Type B pancreatic cell (in vitro differentiated cells): Measurements from ENCODE around the gene PAX7. TPM values are rescaled to one million over a fixed set of nuclear protein-coding genes. Genes with fewer than 3 reads are reported as not detected.
A peak's percentile ranks its signal among the peaks of the same experiment; 100 is the strongest.

Experiments used
- DNase-seq: peaks from one replicate; pipeline ENCODE4 v3.0.0; 2021; ENCODE audit warnings: mixed read lengths; ENCODE audit not compliant: unreplicated experiment; ENCODE audit errors: extremely low spot score
- H3K27ac Mint-ChIP-seq: 2 replicates; pipeline ENCODE4 v1.8.0; 2021; ENCODE audit warnings: mild to moderate bottlenecking, mixed read lengths
- H3K27me3 Mint-ChIP-seq: 2 replicates; pipeline ENCODE4 v1.8.0; 2021; ENCODE audit warnings: mixed read lengths
- H3K36me3 Mint-ChIP-seq: 2 replicates; pipeline ENCODE4 v1.8.0; 2021; ENCODE audit warnings: mixed read lengths
- H3K4me1 Mint-ChIP-seq: one replicate; pipeline ENCODE4 v1.8.0; 2021; ENCODE audit warnings: mixed read lengths; ENCODE audit not compliant: unreplicated experiment
- H3K4me3 Mint-ChIP-seq: 2 replicates; pipeline ENCODE4 v1.8.0; 2021; ENCODE audit warnings: mild to moderate bottlenecking, mixed read lengths
- H3K9me3 Mint-ChIP-seq: 2 replicates; pipeline ENCODE4 v1.8.0; 2021; ENCODE audit warnings: mixed read lengths
- total RNA-seq: library from RNA; stranded (reverse); gene quantifications from 2 replicates; pipeline ENCODE4 v1.2.1, GENCODE V29; 2021; ENCODE audit warnings: low replicate concordance
- TF ChIP-seq, protein P1 (sequence below): fragments of 200-600 bp; sonication (generic); conservative IDR thresholded peaks from 2 replicates; pipeline ENCODE4 v1.5.0; 2021; ENCODE audit warnings: antibody characterized with exemption, mild to moderate bottlenecking

PAX7 gene
- total RNA-seq, 1 donor from 2014 or later, result 2.9 TPM

DNA sequence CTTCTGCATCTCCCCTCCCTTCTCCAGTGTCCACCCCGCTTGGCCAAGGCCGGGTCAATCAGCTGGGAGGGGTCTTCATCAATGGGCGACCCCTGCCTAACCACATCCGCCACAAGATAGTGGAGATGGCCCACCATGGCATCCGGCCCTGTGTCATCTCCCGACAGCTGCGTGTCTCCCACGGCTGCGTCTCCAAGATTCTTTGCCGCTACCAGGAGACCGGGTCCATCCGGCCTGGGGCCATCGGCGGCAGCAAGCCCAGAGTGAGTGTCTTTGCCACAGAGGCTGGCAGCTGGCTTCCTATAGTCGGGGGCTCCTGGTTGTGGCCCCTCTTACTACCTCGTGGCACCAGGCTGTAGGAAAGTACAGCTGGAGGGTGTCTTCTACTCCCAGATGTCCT is 3.6 kb downstream of the PAX7 start:
- no peak overlapping the region for H3K4me3 Mint-ChIP-seq
- H3K27me3 Mint-ChIP-seq, result peaks cover 99% of the 10 kb centered on the region
- TF ChIP-seq, protein P1, sequence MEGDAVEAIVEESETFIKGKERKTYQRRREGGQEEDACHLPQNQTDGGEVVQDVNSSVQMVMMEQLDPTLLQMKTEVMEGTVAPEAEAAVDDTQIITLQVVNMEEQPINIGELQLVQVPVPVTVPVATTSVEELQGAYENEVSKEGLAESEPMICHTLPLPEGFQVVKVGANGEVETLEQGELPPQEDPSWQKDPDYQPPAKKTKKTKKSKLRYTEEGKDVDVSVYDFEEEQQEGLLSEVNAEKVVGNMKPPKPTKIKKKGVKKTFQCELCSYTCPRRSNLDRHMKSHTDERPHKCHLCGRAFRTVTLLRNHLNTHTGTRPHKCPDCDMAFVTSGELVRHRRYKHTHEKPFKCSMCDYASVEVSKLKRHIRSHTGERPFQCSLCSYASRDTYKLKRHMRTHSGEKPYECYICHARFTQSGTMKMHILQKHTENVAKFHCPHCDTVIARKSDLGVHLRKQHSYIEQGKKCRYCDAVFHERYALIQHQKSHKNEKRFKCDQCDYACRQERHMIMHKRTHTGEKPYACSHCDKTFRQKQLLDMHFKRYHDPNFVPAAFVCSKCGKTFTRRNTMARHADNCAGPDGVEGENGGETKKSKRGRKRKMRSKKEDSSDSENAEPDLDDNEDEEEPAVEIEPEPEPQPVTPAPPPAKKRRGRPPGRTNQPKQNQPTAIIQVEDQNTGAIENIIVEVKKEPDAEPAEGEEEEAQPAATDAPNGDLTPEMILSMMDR, result no peak
- H3K9me3 Mint-ChIP-seq, result no peaks in the 10 kb centered on the region
- no peak for DNase-seq
- peaks cover 5% of the 10 kb centered on the region for H3K4me1 Mint-ChIP-seq
- H3K36me3 Mint-ChIP-seq, result no peaks in the 10 kb centered on the region
- peak overlapping the region; percentile 7 for H3K27ac Mint-ChIP-seq

DNA sequence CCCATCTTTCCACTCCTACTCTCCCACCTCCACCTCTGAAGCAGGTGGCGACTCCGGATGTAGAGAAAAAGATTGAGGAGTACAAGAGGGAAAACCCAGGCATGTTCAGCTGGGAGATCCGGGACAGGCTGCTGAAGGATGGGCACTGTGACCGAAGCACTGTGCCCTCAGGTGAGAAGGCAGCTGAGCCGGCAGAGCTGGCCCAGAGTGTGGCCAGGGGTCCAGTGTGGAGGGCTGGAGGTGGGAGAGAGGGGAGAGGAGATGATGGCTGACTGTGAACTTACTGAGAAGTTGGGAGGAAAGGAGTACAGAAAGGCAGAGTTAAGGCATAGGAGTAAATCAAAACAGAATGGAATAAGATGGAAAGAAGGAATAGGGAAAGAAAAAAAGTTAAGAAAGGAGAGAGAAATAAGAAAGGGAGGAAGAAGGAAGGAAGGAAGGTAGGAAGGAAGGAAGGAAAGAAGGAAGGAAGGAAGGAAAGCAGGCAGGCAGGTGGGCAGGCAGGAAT is 4.5 kb downstream of the PAX7 start:
- H3K9me3 Mint-ChIP-seq, result no peaks in the 10 kb centered on the region

DNA sequence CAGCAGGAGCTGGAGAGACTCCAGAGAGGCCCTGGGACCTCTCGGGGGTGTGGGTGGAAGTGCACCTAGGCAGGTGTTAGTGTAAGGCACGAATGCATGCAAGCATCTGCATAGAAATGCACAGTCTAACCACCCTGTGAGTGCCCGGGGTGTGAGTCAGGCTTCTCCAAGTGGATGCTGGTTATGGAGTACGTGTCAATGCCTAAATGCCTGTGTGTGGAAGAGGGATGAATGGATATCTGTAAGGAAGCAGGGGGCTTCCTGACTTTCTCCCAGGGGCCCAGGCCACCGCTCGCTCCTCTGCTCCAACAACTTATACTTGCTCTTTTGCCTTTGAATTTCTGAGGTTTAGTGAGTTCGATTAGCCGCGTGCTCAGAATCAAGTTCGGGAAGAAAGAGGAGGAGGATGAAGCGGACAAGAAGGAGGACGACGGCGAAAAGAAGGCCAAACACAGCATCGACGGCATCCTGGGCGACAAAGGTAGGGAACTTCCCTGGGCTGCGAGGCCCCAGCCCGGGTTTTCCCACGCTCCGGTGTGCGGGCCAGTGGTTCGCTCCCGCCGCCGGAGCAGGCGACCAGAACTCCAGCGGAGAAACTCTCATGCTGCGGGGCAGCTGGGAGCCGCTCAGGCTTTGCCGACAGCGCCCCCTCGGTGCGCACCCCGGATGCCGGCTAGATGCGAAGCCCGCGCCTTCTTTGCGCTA is 5.4 kb downstream of the PAX7 start:
- TF ChIP-seq, protein P1, result peak; percentile 45
- Mint-ChIP-seq H3K4me3 (peak overlapping the region; percentile 52), H3K9me3 (no peaks in the 10 kb centered on the region), H3K4me1 (peaks cover 9% of the 10 kb centered on the region), H3K36me3 (no peaks in the 10 kb centered on the region), H3K27ac (peak overlapping the region; percentile 41), H3K27me3 (peaks cover 99% of the 10 kb centered on the region)
- no peak for DNase-seq

More for the DNA sequence above, 4.5 kb downstream of the PAX7 start:
- TF ChIP-seq, protein P1, result no peak
- DNase-seq, result no peak
- Mint-ChIP-seq H3K36me3 (no peaks in the 10 kb centered on the region), H3K4me3 (no peak overlapping the region), H3K27ac (peak overlapping the region; percentile 41), H3K4me1 (peaks cover 10% of the 10 kb centered on the region), H3K27me3 (peaks cover 99% of the 10 kb centered on the region)

DNA sequence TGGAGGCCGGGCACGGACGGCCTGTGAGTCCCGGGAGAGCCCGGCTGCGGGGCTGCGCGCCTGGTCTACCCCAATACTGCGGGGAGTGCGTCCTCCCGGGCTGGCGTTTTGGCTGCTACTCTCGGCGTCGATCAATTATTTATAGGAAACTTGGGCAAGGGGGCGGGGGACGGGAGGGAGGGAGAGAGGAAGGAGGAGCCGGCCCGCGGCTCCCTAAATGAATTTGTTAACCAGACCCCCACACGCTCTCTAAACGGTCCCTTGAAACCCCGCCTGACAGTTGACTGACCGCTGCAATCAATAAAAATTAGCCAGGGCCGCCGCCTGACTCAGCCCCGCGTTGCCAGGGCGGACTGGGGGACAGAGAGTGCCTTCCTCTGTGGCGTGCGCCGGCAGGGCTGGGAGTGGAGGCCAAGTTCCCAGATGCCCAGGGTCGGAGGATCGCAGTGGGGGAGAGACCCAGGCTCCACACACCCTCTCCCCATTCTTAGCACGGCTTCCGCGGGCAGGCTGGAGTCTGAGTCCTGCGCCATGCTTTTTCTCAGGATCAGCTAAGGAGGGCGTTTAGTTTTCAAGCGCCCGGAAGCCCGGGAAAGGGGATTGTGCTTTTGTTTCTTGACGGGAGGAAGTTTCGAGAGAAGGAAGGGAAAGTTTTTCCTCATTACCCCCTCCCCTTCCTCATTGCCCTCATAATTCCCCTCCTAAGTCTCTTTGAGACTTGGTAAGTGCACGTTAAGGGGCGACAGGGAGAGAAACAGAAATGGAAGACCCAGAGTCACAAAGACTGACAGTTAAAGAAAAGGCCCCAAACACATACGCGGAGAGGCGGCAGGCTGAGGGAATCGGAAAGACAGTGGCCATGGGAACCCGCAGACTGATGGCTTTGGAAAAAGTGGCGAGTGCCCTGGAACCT is 6.2 kb downstream of the PAX7 start:
- peaks cover 10% of the 10 kb centered on the region for H3K4me1 Mint-ChIP-seq
- no peak for DNase-seq
- no peaks in the 10 kb centered on the region for H3K36me3 Mint-ChIP-seq
- TF ChIP-seq, protein P1, result no peak
- no peak overlapping the region for H3K4me3 Mint-ChIP-seq
- no peaks in the 10 kb centered on the region for H3K9me3 Mint-ChIP-seq
- peaks cover 100% of the 10 kb centered on the region for H3K27me3 Mint-ChIP-seq
- no peak overlapping the region for H3K27ac Mint-ChIP-seq

DNA sequence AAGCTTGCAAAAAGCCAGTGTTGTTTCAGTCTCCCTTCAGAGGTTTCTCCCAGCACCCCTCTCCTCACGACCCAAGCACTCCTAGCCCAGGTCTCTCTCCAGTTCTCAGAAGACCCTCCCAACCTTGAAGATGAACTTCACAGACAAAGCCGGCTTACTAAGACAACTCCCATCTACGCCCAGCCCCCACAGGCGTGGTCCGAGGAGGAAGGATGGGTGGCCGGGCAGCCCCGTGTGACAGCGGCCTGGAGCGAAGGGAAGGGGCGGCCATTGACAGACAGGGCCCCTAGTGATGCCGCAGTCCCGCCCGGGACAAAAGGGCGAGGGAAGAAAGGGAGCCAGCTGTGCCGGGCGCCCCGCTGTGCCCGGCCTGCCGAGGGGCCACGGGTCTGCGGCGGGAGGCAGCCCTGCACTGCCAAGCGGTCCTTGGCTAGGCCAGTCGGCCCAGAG is 6.9 kb downstream of the PAX7 start:
- no peaks in the 10 kb centered on the region for H3K9me3 Mint-ChIP-seq
- H3K36me3 Mint-ChIP-seq, result no peaks in the 10 kb centered on the region
- DNase-seq, result no peak
- no peak overlapping the region for H3K4me3 Mint-ChIP-seq
- H3K27me3 Mint-ChIP-seq, result peaks cover 100% of the 10 kb centered on the region
- peaks cover 10% of the 10 kb centered on the region for H3K4me1 Mint-ChIP-seq
- no peak overlapping the region for H3K27ac Mint-ChIP-seq
- TF ChIP-seq, protein P1, result no peak
